ENCODE data around the gene TRIM27. TPM values are rescaled to one million over a fixed set of nuclear protein-coding genes. Genes with fewer than 3 reads are reported as not detected.

Gene TRIM27
- total and polyA plus RNA-seq, 10 of the 15 experiments (the other 5 are each of a cell fraction or from before 2014, with no cell fraction given) = 18.5 to 74.7 (median 58.0) TPM

GRCh38 chr6:28940858-28941683 lies 17.3 kb upstream of the TRIM27 start (continued):
- no peak for TF ChIP-seq USF1 (IDR thresholded peaks at IDR 0.05; ENCODE audit: borderline replicate concordance, extremely low read length, insufficient read depth, low read depth, low read length)
- TF ChIP-seq EP300 (IDR thresholded peaks at IDR 0.05; ENCODE audit: borderline replicate concordance in 1 of 2, control insufficient read depth in 1 of 2, low read depth in 2 of 2, low read length in 2 of 2) = peak in 1 of 2 experiments; percentile 86; a peak in 1 of 4 replicates
- peak; percentile 96 for TF ChIP-seq SMARCA5 (IDR thresholded peaks at IDR 0.05)
- TF ChIP-seq BCL11A (IDR thresholded peaks at IDR 0.05; ENCODE audit: low read depth, low read length) = no peak
- TF ChIP-seq BCL3 (IDR thresholded peaks at IDR 0.05; ENCODE audit: borderline replicate concordance, insufficient read depth, low read depth, low read length, poor library complexity, severe bottlenecking) = no peak
- no peak for TF ChIP-seq HDAC6 (IDR thresholded peaks at IDR 0.05; ENCODE audit: unreplicated experiment)
- TF ChIP-seq CEBPZ (IDR thresholded peaks at IDR 0.05; ENCODE audit: low read depth, low read length) = no peak
- no peak for TF ChIP-seq MEF2A (IDR thresholded peaks at IDR 0.05; ENCODE audit: insufficient read depth, low read depth, low read length)
- no peak for TF ChIP-seq BCLAF1 (IDR thresholded peaks at IDR 0.05)
- no peak for TF ChIP-seq KAT2A (conservative IDR thresholded peaks at IDR 0.05; ENCODE audit: control insufficient read depth, low read depth, low read length)
- TF ChIP-seq HSF1 (IDR thresholded peaks at IDR 0.05; ENCODE audit: low read depth, low read length) = 0 out of 2 replicates have a peak, but pooled peaks have one; percentile 47
